ENCODE data around the gene POLG. TPM values are rescaled to one million over a fixed set of nuclear protein-coding genes. Genes with fewer than 3 reads are reported as not detected.

The POLG gene
- polyA plus RNA-seq, 6 donors from 2014 or later = 23.7 to 61.3 (median 28.5) TPM

- DNase-seq (no peak), ATAC-seq (ENCODE audit: low read depth in 2 of 2) (no peak)
- Mint-ChIP-seq H3K36me3 (no peaks in the 10 kb centered on the region), H3K27ac (no peak overlapping the region), H3K27me3 (peaks cover 72 to 83% (median 74%) of the 10 kb centered on the region in 3 donors), H3K4me3 (no peak overlapping the region), H3K4me1 (peaks cover 16 to 26% (median 21%) of the 10 kb centered on the region in 3 donors), H3K9me3 (peaks cover 0 to 3% (median 0%) of the 10 kb centered on the region in 7 donors)
Measured at GRCh38 chr15:89375093-89376005, 40.7 kb upstream of the POLG start.

GRCh38 chr15:89374086-89374981 is 39.7 kb upstream of the POLG start:
- Mint-ChIP-seq H3K4me3 (no peak overlapping the region), H3K9me3 (peaks cover 0 to 3% (median 0%) of the 10 kb centered on the region in 7 donors), H3K4me1 (peaks cover 19 to 29% (median 21%) of the 10 kb centered on the region in 3 donors), H3K27ac (peak overlapping the region in 1 of 6 donors; percentile 9), H3K36me3 (no peaks in the 10 kb centered on the region), H3K27me3 (peaks cover 72 to 83% (median 76%) of the 10 kb centered on the region in 3 donors)
- no peak for ATAC-seq (ENCODE audit: low read depth in 2 of 2)
- DNase-seq = no peak

GRCh38 chr15:89372069-89372935 is 37.7 kb upstream of the POLG start:
- no peaks in the 10 kb centered on the region for H3K36me3 Mint-ChIP-seq
- H3K9me3 Mint-ChIP-seq = peaks cover 0 to 3% (median 0%) of the 10 kb centered on the region in 7 donors
- H3K27ac Mint-ChIP-seq = peak overlapping the region in 1 of 6 donors; percentile 95
- ATAC-seq (ENCODE audit: low read depth in 2 of 2) = no peak
- H3K27me3 Mint-ChIP-seq = peaks cover 73 to 87% (median 75%) of the 10 kb centered on the region in 3 donors
- peak overlapping the region in 6 of 8 donors; percentile 2 to 77 (median 42) for H3K4me3 Mint-ChIP-seq
- no peak for DNase-seq
- peaks cover 15 to 23% (median 21%) of the 10 kb centered on the region in 3 donors for H3K4me1 Mint-ChIP-seq

- H3K4me3 Mint-ChIP-seq = peak overlapping the region in 4 of 8 donors; percentile 27 to 77 (median 37)
- ATAC-seq (ENCODE audit: low read depth in 2 of 2) (no peak), DNase-seq (no peak)
- H3K27me3 Mint-ChIP-seq = peaks cover 75 to 87% (median 75%) of the 10 kb centered on the region in 3 donors
- H3K36me3 Mint-ChIP-seq = no peaks in the 10 kb centered on the region
- H3K4me1 Mint-ChIP-seq = peaks cover 18 to 29% (median 29%) of the 10 kb centered on the region in 3 donors
- peaks cover 0 to 3% (median 0%) of the 10 kb centered on the region in 7 donors for H3K9me3 Mint-ChIP-seq
- peak overlapping the region in 1 of 6 donors; percentile 32 for H3K27ac Mint-ChIP-seq
Measured at GRCh38 chr15:89371228-89372044, 36.8 kb upstream of the POLG start.

GRCh38 chr15:89370978-89371227 is 36.3 kb upstream of the POLG start:
- Mint-ChIP-seq H3K4me1 (peaks cover 18 to 29% (median 29%) of the 10 kb centered on the region in 3 donors), H3K27ac (peak overlapping the region in 1 of 6 donors; percentile 78), H3K9me3 (peaks cover 0 to 3% (median 0%) of the 10 kb centered on the region in 7 donors), H3K27me3 (peaks cover 75 to 87% (median 75%) of the 10 kb centered on the region in 3 donors), H3K36me3 (no peaks in the 10 kb centered on the region), H3K4me3 (peak overlapping the region in 4 of 8 donors; percentile 27 to 50 (median 37))
- DNase-seq = no peak
- no peak for ATAC-seq (ENCODE audit: low read depth in 2 of 2)

- Mint-ChIP-seq H3K27me3 (peaks cover 71 to 87% (median 75%) of the 10 kb centered on the region in 3 donors), H3K36me3 (no peaks in the 10 kb centered on the region), H3K9me3 (peaks cover 0 to 3% (median 0%) of the 10 kb centered on the region in 7 donors), H3K27ac (peak overlapping the region in 2 of 6 donors; percentile 78 to 85), H3K4me1 (peaks cover 18 to 29% (median 29%) of the 10 kb centered on the region in 3 donors), H3K4me3 (peak overlapping the region in 6 of 8 donors; percentile 6 to 50 (median 35))
- ATAC-seq (ENCODE audit: low read depth in 2 of 2) (no peak), DNase-seq (no peak)
Measured at GRCh38 chr15:89370120-89370977, 35.7 kb upstream of the POLG start.

GRCh38 chr15:89369341-89369947 is 34.8 kb upstream of the POLG start:
- Mint-ChIP-seq H3K9me3 (peaks cover 0 to 3% (median 0%) of the 10 kb centered on the region in 7 donors), H3K27me3 (peaks cover 67 to 87% (median 75%) of the 10 kb centered on the region in 3 donors), H3K27ac (peak overlapping the region in 1 of 6 donors; percentile 4), H3K4me3 (peak overlapping the region in 1 of 8 donors; percentile 4), H3K4me1 (peaks cover 21 to 29% (median 29%) of the 10 kb centered on the region in 3 donors), H3K36me3 (peaks cover 0 to 4% of the 10 kb centered on the region in 2 donors)
- ATAC-seq (ENCODE audit: low read depth in 2 of 2) (no peak), DNase-seq (no peak)

- H3K4me3 Mint-ChIP-seq = peak overlapping the region in 6 of 8 donors; percentile 21 to 76 (median 46)
- DNase-seq = no peak
- H3K27ac Mint-ChIP-seq = peak overlapping the region in 2 of 6 donors; percentile 20 to 71
- H3K9me3 Mint-ChIP-seq = peaks cover 0 to 5% (median 0%) of the 10 kb centered on the region in 7 donors
- H3K36me3 Mint-ChIP-seq = peaks cover 0 to 9% of the 10 kb centered on the region in 2 donors
- ATAC-seq (ENCODE audit: low read depth in 2 of 2) = peak in 1 of 2 donors; percentile 12
- H3K27me3 Mint-ChIP-seq = peaks cover 63 to 87% (median 75%) of the 10 kb centered on the region in 3 donors
- H3K4me1 Mint-ChIP-seq = peaks cover 24 to 29% (median 29%) of the 10 kb centered on the region in 3 donors
Measured at GRCh38 chr15:89368566-89369223, 34.1 kb upstream of the POLG start.

GRCh38 chr15:89367485-89368451 is 33.1 kb upstream of the POLG start:
- peaks cover 24 to 36% (median 36%) of the 10 kb centered on the region in 3 donors for H3K4me1 Mint-ChIP-seq
- H3K27me3 Mint-ChIP-seq = peaks cover 65 to 92% (median 82%) of the 10 kb centered on the region in 3 donors
- ATAC-seq (ENCODE audit: low read depth in 2 of 2) = peak; percentile 30 to 33
- peak overlapping the region; percentile 30 to 81 (median 71) for H3K4me3 Mint-ChIP-seq
- peak overlapping the region in 2 of 6 donors; percentile 26 to 60 for H3K27ac Mint-ChIP-seq
- peaks cover 0 to 9% of the 10 kb centered on the region in 2 donors for H3K36me3 Mint-ChIP-seq
- DNase-seq = no peak
- H3K9me3 Mint-ChIP-seq = peaks cover 0 to 5% (median 0%) of the 10 kb centered on the region in 7 donors
